Panc1 (cell line): ENCODE measurements around the gene MICALL1. TPM values are rescaled to one million over a fixed set of nuclear protein-coding genes. Genes with fewer than 3 reads are reported as not detected.

Source experiments
- ATAC-seq: fragments of 200-7000 bp; cut with Tn5 transposase; 2 replicates; pipeline ENCODE4 v1.9.1; 2020; ENCODE audit warnings: mild to moderate bottlenecking, moderate library complexity
- BruUV-seq: library from RNA; stranded (reverse); fragments of 400-500 nt; replicated peaks from 2 replicates; lab custom pipeline; 2021; lab: Mats Ljungman, UMichigan
- CTCF ChIA-PET: fragments of 300-600 bp; sonication (Branson Sonifier 250); formaldehyde crosslinking; loops from one replicate; lab custom pipeline; 2022; ENCODE audit warnings: antibody characterized with exemption; lab: Charles Lee
- POLR2A ChIA-PET: fragments of 300-600 bp; sonication (Branson Sonifier 250); formaldehyde crosslinking; loops from one replicate; lab custom pipeline; 2022; ENCODE audit warnings: antibody characterized with exemption; lab: Charles Lee
- DNase-seq: peaks from one replicate; pipeline ENCODE4 v3.0.0-alpha.2; 2010; ENCODE audit warnings: low read depth, low spot score
- H3K27ac ChIP-seq: 2 replicates; pipeline ENCODE4 v1.5.1; 2011; ENCODE audit warnings: mild to moderate bottlenecking, low read length, inconsistent platforms
- H3K27me3 ChIP-seq: fragments of 200-500 bp; sonication (Bioruptor generic); 2 replicates; pipeline ENCODE4 v1.6.0; 2014; ENCODE audit warnings: low read length, inconsistent platforms; ENCODE audit not compliant: control insufficient read depth, insufficient read depth
- H3K36me3 ChIP-seq: fragments of 200-500 bp; sonication (Bioruptor generic); 2 replicates; pipeline ENCODE4 v1.5.1; 2014; ENCODE audit warnings: inconsistent platforms, mild to moderate bottlenecking, low read length, moderate library complexity; ENCODE audit not compliant: control insufficient read depth, insufficient read depth
- H3K4me1 ChIP-seq: 2 replicates; pipeline ENCODE4 v1.5.1; 2011; ENCODE audit warnings: inconsistent platforms, mild to moderate bottlenecking, low read length, moderate library complexity; ENCODE audit not compliant: control insufficient read depth, insufficient read depth
- H3K4me3 ChIP-seq, 2 experiments: 2 replicates each; pipeline ENCODE4 v1.5.1; 2011 to 2012; ENCODE audit warnings: low read depth in 2 of 2, low read length in 2 of 2, mild to moderate bottlenecking in 2 of 2, inconsistent platforms in 1 of 2, moderate library complexity in 1 of 2
- H3K9me3 ChIP-seq: fragments of 200-500 bp; sonication (Bioruptor generic); 2 replicates; pipeline ENCODE4 v1.5.1; 2014; ENCODE audit warnings: low read depth, mild to moderate bottlenecking, inconsistent platforms, low read length, moderate library complexity; ENCODE audit not compliant: control insufficient read depth, insufficient read depth
- POLR2AphosphoS5 ChIP-seq: IDR thresholded peaks from 2 replicates; pipeline ENCODE4 v1.6.1; 2012; ENCODE audit warnings: mild to moderate bottlenecking, low read depth, low read length, moderate library complexity
- SIN3A ChIP-seq: IDR thresholded peaks from 2 replicates; pipeline ENCODE4 v1.6.1; 2012; ENCODE audit warnings: low read depth, mild to moderate bottlenecking, low read length, moderate library complexity, borderline replicate concordance; ENCODE audit not compliant: insufficient read depth
- TCF7L2 ChIP-seq: IDR thresholded peaks from 2 replicates; pipeline ENCODE4 v1.6.1; 2011; ENCODE audit warnings: mild to moderate bottlenecking, low read depth, low read length, inconsistent platforms
- in situ Hi-C: cut with HindIII; loops from 2 replicates; pipeline ENCODE4 v1.10.0; 2016; ENCODE audit warnings: low sequenced_read_pairs, low pct_unique_long_range_greater_than_20kb
- intact Hi-C: fragments of 100-400 bp; cut with micrococcal nuclease; formaldehyde crosslinking; loops from one replicate; pipeline ENCODE4 v1.10.0; 2022; ENCODE audit not compliant: unreplicated experiment
- total RNA-seq: library from RNA; stranded (reverse); gene quantifications from one replicate; pipeline ENCODE4 v1.2.1, GENCODE V29; 2021; ENCODE audit not compliant: unreplicated experiment
- TF ChIP-seq, protein P1 (sequence below), 2 experiments: IDR thresholded peaks; 2 replicates each; pipeline ENCODE4 v1.6.1; 2011 to 2012; ENCODE audit warnings: low read depth in 2 of 2, control low read depth in 1 of 2, low read length in 1 of 2, mild to moderate bottlenecking in 1 of 2, moderate library complexity in 1 of 2; ENCODE audit not compliant: insufficient read depth in 1 of 2
- TF ChIP-seq, protein P2 (sequence below): fragments of 450-650 bp; IDR thresholded peaks from 2 replicates; pipeline ENCODE4 v1.5.1; 2017; ENCODE audit warnings: mild to moderate bottlenecking

Gene MICALL1
- total RNA-seq, 1 experiment from 2014 or later: 34.5 TPM

DNA sequence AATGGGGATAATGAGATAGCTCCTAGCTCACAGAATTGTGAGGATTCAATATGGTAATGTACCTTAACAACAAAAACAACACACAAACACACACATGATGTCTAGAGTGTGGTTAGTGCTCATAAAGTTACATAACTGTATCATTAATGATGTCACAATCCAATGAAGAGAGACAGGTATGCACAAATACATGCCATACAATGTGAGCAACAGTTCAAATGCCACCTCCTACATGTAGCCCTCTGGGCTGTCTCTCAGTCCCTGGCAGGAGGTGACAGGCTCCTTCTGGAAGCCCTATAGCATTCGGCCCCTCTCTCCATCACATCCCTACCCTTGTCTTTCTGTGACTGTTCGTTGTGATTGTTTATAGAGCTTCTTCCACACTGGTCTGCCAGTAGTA, 8.3 kb upstream of the MICALL1 start:
- Histone ChIP-seq H3K27ac (no peak overlapping the region), H3K9me3 (no peaks in the 10 kb centered on the region), H3K4me3 (no peak overlapping the region), H3K27me3 (no peaks in the 10 kb centered on the region), H3K36me3 (no peaks in the 10 kb centered on the region), H3K4me1 (peaks cover 26% of the 10 kb centered on the region)
- ChIA-PET CTCF (interaction anchor here (0.6 kb wide), 2 partner anchors 33 to 35 kb away, joined by 3 to 4 read pairs; no protein-coding TSS in a partner anchor), POLR2A (interaction anchor here (0.7 kb wide), 1 partner anchor 54 kb away, joined by 3 read pairs; the partner anchor contains the start of gene ANKRD54)
- no TSS peak for BruUV-seq
- TF ChIP-seq, protein P1, sequence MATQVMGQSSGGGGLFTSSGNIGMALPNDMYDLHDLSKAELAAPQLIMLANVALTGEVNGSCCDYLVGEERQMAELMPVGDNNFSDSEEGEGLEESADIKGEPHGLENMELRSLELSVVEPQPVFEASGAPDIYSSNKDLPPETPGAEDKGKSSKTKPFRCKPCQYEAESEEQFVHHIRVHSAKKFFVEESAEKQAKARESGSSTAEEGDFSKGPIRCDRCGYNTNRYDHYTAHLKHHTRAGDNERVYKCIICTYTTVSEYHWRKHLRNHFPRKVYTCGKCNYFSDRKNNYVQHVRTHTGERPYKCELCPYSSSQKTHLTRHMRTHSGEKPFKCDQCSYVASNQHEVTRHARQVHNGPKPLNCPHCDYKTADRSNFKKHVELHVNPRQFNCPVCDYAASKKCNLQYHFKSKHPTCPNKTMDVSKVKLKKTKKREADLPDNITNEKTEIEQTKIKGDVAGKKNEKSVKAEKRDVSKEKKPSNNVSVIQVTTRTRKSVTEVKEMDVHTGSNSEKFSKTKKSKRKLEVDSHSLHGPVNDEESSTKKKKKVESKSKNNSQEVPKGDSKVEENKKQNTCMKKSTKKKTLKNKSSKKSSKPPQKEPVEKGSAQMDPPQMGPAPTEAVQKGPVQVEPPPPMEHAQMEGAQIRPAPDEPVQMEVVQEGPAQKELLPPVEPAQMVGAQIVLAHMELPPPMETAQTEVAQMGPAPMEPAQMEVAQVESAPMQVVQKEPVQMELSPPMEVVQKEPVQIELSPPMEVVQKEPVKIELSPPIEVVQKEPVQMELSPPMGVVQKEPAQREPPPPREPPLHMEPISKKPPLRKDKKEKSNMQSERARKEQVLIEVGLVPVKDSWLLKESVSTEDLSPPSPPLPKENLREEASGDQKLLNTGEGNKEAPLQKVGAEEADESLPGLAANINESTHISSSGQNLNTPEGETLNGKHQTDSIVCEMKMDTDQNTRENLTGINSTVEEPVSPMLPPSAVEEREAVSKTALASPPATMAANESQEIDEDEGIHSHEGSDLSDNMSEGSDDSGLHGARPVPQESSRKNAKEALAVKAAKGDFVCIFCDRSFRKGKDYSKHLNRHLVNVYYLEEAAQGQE (IDR thresholded peaks at IDR 0.05; ENCODE audit: insufficient read depth in 1 of 2, low read depth in 2 of 2, low read length in 1 of 2): no peak
- in situ Hi-C loops: no loop called here
- ATAC-seq (no peak), DNase-seq (no peak)
- intact Hi-C loops: no loop called here

DNA sequence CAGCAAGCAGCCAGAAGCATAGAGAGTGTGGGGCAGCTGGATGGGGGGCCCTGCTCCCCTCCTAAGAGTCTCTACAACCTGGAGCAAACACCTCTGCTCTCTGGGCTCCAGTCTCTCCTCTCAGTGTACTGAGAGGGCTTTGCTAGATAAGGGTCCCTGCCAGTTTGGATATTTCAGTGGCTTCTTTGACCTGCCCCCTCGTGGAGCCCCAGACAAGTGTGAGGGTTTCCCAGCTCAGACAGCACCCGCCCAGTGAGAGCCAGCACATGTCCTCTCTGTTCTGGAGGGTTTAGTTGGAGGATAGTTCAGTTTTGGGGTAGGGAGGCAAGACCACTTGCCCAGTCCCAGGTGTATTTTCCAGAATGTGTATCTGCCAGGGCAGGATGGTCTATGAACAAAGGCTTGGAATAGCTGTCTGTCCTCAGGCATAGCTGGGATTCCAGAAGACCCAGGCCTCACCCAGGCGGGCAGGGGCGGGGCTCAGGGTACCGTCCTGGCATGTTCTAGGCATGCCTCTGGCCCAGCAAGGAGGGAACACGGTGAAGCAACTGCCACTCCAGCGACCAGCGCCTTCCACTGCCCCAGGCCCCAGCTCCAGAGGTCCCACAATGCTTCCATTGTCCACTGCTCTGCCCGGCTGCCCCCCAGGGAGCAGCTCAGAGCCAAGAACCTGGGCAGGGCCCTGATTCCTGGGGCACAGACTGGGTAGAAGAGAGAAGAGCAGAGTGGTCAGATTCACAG, 7.5 kb upstream of the MICALL1 start:
- CTCF ChIA-PET: interaction anchor here (1.1 kb wide), 1 partner anchor 20 kb away, joined by 15 read pairs; no protein-coding TSS in a partner anchor
- no peak for DNase-seq
- Histone ChIP-seq H3K27me3 (no peaks in the 10 kb centered on the region), H3K27ac (no peak overlapping the region), H3K36me3 (no peaks in the 10 kb centered on the region), H3K9me3 (no peaks in the 10 kb centered on the region), H3K4me1 (peaks cover 26% of the 10 kb centered on the region), H3K4me3 (no peak overlapping the region)
- BruUV-seq: no TSS peak
- no peak for TF ChIP-seq SIN3A
- TF ChIP-seq POLR2AphosphoS5: no peak
- no peak for TF ChIP-seq TCF7L2
- TF ChIP-seq, protein P2, sequence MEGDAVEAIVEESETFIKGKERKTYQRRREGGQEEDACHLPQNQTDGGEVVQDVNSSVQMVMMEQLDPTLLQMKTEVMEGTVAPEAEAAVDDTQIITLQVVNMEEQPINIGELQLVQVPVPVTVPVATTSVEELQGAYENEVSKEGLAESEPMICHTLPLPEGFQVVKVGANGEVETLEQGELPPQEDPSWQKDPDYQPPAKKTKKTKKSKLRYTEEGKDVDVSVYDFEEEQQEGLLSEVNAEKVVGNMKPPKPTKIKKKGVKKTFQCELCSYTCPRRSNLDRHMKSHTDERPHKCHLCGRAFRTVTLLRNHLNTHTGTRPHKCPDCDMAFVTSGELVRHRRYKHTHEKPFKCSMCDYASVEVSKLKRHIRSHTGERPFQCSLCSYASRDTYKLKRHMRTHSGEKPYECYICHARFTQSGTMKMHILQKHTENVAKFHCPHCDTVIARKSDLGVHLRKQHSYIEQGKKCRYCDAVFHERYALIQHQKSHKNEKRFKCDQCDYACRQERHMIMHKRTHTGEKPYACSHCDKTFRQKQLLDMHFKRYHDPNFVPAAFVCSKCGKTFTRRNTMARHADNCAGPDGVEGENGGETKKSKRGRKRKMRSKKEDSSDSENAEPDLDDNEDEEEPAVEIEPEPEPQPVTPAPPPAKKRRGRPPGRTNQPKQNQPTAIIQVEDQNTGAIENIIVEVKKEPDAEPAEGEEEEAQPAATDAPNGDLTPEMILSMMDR: no peak
- POLR2A ChIA-PET: no interaction called here
- in situ Hi-C loops: no loop called here
- ATAC-seq: no peak
- intact Hi-C loops: no loop called here
